ENCODE results near the gene FAIM2.

GRCh38 chr12:49853671-49854070 lies 50.0 kb downstream of the FAIM2 start:
- TF ChIP-seq CTCF (IDR thresholded peaks at IDR 0.05) (no peak), POLR2A (IDR thresholded peaks at IDR 0.05) (no peak)
